Right lobe of liver (tissue), 4 donors: ENCODE measurements around the gene TBCK.

Experiments
- POLR2A ChIP-seq: fragments of 450-650 bp; IDR thresholded peaks from one replicate; pipeline ENCODE4 v1.6.1; 2017; ENCODE audit warnings: antibody characterized with exemption, mild to moderate bottlenecking
- TF ChIP-seq, protein P1 (sequence below), 4 donors: fragments of 200-600 bp in 3 of 4; fragments of 450-650 bp in 1 of 4; IDR thresholded peaks; one replicate each; pipeline versions ENCODE4 v1.5.1 to v1.8.0; 2016 to 2022; ENCODE audit warnings: antibody characterized with exemption in 4 of 4, mild to moderate bottlenecking in 2 of 4
- donor health status: DM: no; HTN: no; CAD: no.
- donor health status: DM: no; HTN: no; CAD: no.
- donor health status: DM: no; HTN: yes; CAD: no.

DNA sequence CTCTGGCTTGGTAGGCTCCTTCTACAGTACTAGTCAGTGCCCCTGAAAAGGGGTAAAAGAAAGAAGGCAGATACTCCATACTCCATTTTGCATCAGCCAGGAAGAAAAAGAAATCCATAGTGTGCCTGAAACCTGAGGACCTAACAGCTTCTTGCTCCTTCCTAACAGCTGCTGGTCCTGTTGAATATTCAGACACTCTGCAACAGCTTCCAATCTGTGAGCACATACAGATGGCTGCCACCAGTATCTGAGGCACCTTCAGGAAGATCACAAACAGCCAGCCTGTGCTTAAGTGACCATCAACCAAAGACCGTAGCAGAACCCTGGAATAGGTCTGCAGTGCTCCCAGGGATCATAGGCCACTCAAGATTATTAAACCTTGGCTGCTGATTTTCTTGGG, 48.3 kb upstream of the TBCK start:
- TF ChIP-seq, protein P1, sequence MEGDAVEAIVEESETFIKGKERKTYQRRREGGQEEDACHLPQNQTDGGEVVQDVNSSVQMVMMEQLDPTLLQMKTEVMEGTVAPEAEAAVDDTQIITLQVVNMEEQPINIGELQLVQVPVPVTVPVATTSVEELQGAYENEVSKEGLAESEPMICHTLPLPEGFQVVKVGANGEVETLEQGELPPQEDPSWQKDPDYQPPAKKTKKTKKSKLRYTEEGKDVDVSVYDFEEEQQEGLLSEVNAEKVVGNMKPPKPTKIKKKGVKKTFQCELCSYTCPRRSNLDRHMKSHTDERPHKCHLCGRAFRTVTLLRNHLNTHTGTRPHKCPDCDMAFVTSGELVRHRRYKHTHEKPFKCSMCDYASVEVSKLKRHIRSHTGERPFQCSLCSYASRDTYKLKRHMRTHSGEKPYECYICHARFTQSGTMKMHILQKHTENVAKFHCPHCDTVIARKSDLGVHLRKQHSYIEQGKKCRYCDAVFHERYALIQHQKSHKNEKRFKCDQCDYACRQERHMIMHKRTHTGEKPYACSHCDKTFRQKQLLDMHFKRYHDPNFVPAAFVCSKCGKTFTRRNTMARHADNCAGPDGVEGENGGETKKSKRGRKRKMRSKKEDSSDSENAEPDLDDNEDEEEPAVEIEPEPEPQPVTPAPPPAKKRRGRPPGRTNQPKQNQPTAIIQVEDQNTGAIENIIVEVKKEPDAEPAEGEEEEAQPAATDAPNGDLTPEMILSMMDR (IDR thresholded peaks at IDR 0.05): no peak
- no peak for TF ChIP-seq POLR2A
